H1 (cell line): ENCODE measurements around the gene AFTPH. TPM values are rescaled to one million over a fixed set of nuclear protein-coding genes. Genes with fewer than 3 reads are reported as not detected.

Source experiments
- CTCF ChIA-PET: fragments of 300-600 bp; sonication (Branson Sonifier 250); formaldehyde crosslinking; loops from one replicate; lab custom pipeline; 2021; ENCODE audit not compliant: partially characterized antibody; lab: Charles Lee
- POLR2A ChIA-PET: fragments of 300-600 bp; sonication (Branson Sonifier 250); formaldehyde crosslinking; loops from one replicate; lab custom pipeline; 2021; ENCODE audit warnings: inconsistent platforms; ENCODE audit not compliant: partially characterized antibody; lab: Charles Lee
- DNase-seq, 2 experiments: peaks; one replicate each; pipeline versions ENCODE4 v3.0.0 to v3.0.0-alpha.2; 2010 to 2022; ENCODE audit warnings: low spot score in 2 of 2, low read depth in 1 of 2, mixed read lengths in 1 of 2
- FAIRE-seq: peaks from 2 replicates; lab custom pipeline; 2011; peaks lifted over from hg19 to GRCh38; lab: Jason Lieb, UNC
- H2AFZ ChIP-seq: 2 replicates; pipeline ENCODE4 v1.8.1; 2012; ENCODE audit warnings: low read length, inconsistent platforms
- H2AK5ac ChIP-seq: 2 replicates; pipeline ENCODE4 v1.6.1; 2013; ENCODE audit warnings: low read depth, low read length
- H2BK120ac ChIP-seq: replicated peaks from 2 replicates; pipeline ENCODE3; 2013; ENCODE audit warnings: low read depth, low read length, inconsistent platforms
- H2BK12ac ChIP-seq: 2 replicates; pipeline ENCODE4 v1.6.1; 2013; ENCODE audit warnings: low read depth, low read length
- H2BK15ac ChIP-seq: 2 replicates; pipeline ENCODE4 v1.6.1; 2013; ENCODE audit warnings: low read length
- H2BK20ac ChIP-seq: 2 replicates; pipeline ENCODE4 v1.6.1; 2013; ENCODE audit warnings: low read length
- H2BK5ac ChIP-seq: 2 replicates; pipeline ENCODE4 v1.6.1; 2013; ENCODE audit warnings: low read depth, low read length
- H3K14ac ChIP-seq: 2 replicates; pipeline ENCODE4 v1.6.1; 2013; ENCODE audit warnings: inconsistent platforms; ENCODE audit not compliant: insufficient read length
- H3K18ac ChIP-seq: 2 replicates; pipeline ENCODE4 v1.6.1; 2013; ENCODE audit warnings: low read length; ENCODE audit errors: extremely low read depth
- H3K23ac ChIP-seq: 2 replicates; pipeline ENCODE4 v1.6.1; 2013; ENCODE audit warnings: inconsistent platforms; ENCODE audit not compliant: insufficient read length
- H3K23me2 ChIP-seq: 2 replicates; pipeline ENCODE4 v1.6.1; 2013; ENCODE audit warnings: low read depth, low read length
- H3K27ac ChIP-seq: 2 replicates; pipeline ENCODE4 v1.6.1; 2011; ENCODE audit warnings: low read depth, low read length, inconsistent platforms
- H3K27me3 ChIP-seq, 4 experiments: replicated peaks in 1 of 4; 1 replicate in 1 of 4; 2 replicates in 3 of 4; pipeline versions ENCODE4 v1.6.1 to v1.8.1; 2011 to 2013; ENCODE audit warnings: low read length in 3 of 4, mild to moderate bottlenecking in 3 of 4, inconsistent platforms in 2 of 4, mixed read lengths in 2 of 4, moderate library complexity in 1 of 4; ENCODE audit not compliant: control insufficient read depth in 3 of 4, insufficient read depth in 3 of 4; ENCODE audit errors: extremely low read depth in 1 of 4
- H3K36me3 ChIP-seq, 4 experiments: 2 replicates each; pipeline versions ENCODE4 v1.6.1 to v1.8.1; 2011 to 2013; ENCODE audit warnings: mild to moderate bottlenecking in 4 of 4, low read length in 3 of 4, moderate library complexity in 2 of 4, control low read depth in 1 of 4, inconsistent platforms in 1 of 4; ENCODE audit not compliant: insufficient read depth in 4 of 4, control insufficient read depth in 2 of 4
- H3K4ac ChIP-seq: replicated peaks from 2 replicates; pipeline ENCODE3; 2013; ENCODE audit warnings: low read length, low read depth, mixed read lengths, inconsistent platforms; ENCODE audit not compliant: insufficient read length
- H3K4me1 ChIP-seq, 4 experiments: replicated peaks in 1 of 4; 1 replicate in 1 of 4; 2 replicates in 3 of 4; pipeline versions ENCODE4 v1.6.1 to v1.8.1; 2011 to 2013; ENCODE audit warnings: low read length in 3 of 4, inconsistent platforms in 2 of 4, mixed read lengths in 1 of 4; ENCODE audit not compliant: insufficient read depth in 4 of 4, control insufficient read depth in 3 of 4
- H3K4me2 ChIP-seq, 2 experiments: 2 replicates each; pipeline versions ENCODE4 v1.6.1 to v1.8.1; 2011 to 2013; ENCODE audit warnings: low read depth in 2 of 2, low read length in 2 of 2, control low read depth in 1 of 2, inconsistent platforms in 1 of 2, mild to moderate bottlenecking in 1 of 2; ENCODE audit not compliant: insufficient read depth in 1 of 2
- H3K4me3 ChIP-seq, 4 experiments: fragments of 200-600, 300-600 bp in 1 of 4; sonication (generic), shearing (Covaris generic), sonication (Bioruptor Twin) in 1 of 4; 2 replicates each; pipeline versions ENCODE4 v1.5.1 to v1.8.1; 2011 to 2016; ENCODE audit warnings: low read length in 4 of 4, low read depth in 3 of 4, control low read depth in 2 of 4, inconsistent platforms in 2 of 4, mild to moderate bottlenecking in 2 of 4, mixed read lengths in 1 of 4, moderate library complexity in 1 of 4; ENCODE audit not compliant: insufficient read depth in 2 of 4; ENCODE audit errors: extremely low read depth in 1 of 4
- H3K56ac ChIP-seq: replicated peaks from 2 replicates; pipeline ENCODE3; 2013; ENCODE audit warnings: low read depth, mild to moderate bottlenecking, mixed read lengths, low read length, inconsistent platforms; ENCODE audit not compliant: insufficient read length
- H3K79me1 ChIP-seq: 2 replicates; pipeline ENCODE4 v1.6.1; 2013; ENCODE audit warnings: low read depth, low read length, control low read depth
- H3K79me2 ChIP-seq, 2 experiments: 2 replicates each; pipeline versions ENCODE4 v1.6.1 to v1.8.1; 2012 to 2013; ENCODE audit warnings: low read length in 2 of 2, mild to moderate bottlenecking in 2 of 2, inconsistent platforms in 1 of 2; ENCODE audit not compliant: insufficient read depth in 2 of 2, control insufficient read depth in 1 of 2
- H3K9ac ChIP-seq, 4 experiments: replicated peaks in 1 of 4; 1 replicate in 1 of 4; 2 replicates in 3 of 4; pipeline versions ENCODE4 v1.6.1 to v1.8.1; 2011 to 2013; ENCODE audit warnings: low read depth in 3 of 4, low read length in 3 of 4, control low read depth in 2 of 4, mild to moderate bottlenecking in 2 of 4, moderate library complexity in 2 of 4, inconsistent platforms in 1 of 4; ENCODE audit errors: extremely low read depth in 1 of 4
- H3K9me3 ChIP-seq, 2 experiments: 2 replicates each; pipeline versions ENCODE4 v1.6.1 to v1.8.1; 2012 to 2013; ENCODE audit warnings: mild to moderate bottlenecking in 2 of 2, moderate library complexity in 2 of 2, control low read depth in 1 of 2, inconsistent platforms in 1 of 2, low read depth in 1 of 2, low read length in 1 of 2, mixed read lengths in 1 of 2; ENCODE audit not compliant: insufficient read depth in 2 of 2
- H4K20me1 ChIP-seq, 2 experiments: replicated peaks in 1 of 2; 2 replicates each; pipeline versions ENCODE3 to v1.8.1; 2011 to 2013; ENCODE audit warnings: inconsistent platforms in 2 of 2, low read length in 2 of 2, mild to moderate bottlenecking in 1 of 2; ENCODE audit not compliant: insufficient read depth in 2 of 2, control insufficient read depth in 1 of 2
- H4K5ac ChIP-seq: 2 replicates; pipeline ENCODE4 v1.6.1; 2013; ENCODE audit warnings: low read length, low read depth, mixed read lengths, inconsistent platforms; ENCODE audit not compliant: insufficient read length
- H4K8ac ChIP-seq: 2 replicates; pipeline ENCODE4 v1.8.0; 2013; ENCODE audit warnings: mild to moderate bottlenecking, moderate library complexity, low read length, inconsistent platforms; ENCODE audit not compliant: insufficient read depth; ENCODE audit errors: extremely low read depth
- H4K91ac ChIP-seq: replicated peaks from 2 replicates; pipeline ENCODE3; 2013; ENCODE audit warnings: low read length, mixed read lengths, inconsistent platforms; ENCODE audit not compliant: insufficient read length
- ASH2L ChIP-seq: fragments of 200-600, 300-600 bp; sonication (generic); IDR thresholded peaks from one replicate; pipeline ENCODE4 v1.7.1; 2017; ENCODE audit warnings: low read length
- CEBPB ChIP-seq: IDR thresholded peaks from 2 replicates; pipeline ENCODE4 v1.6.1; 2012; ENCODE audit warnings: low read depth, low read length
- JUND ChIP-seq: IDR thresholded peaks from 2 replicates; pipeline ENCODE4 v1.6.1; 2011; ENCODE audit warnings: mild to moderate bottlenecking, improper control_type of control experiment, low read length
- KDM1A ChIP-seq: fragments of 200-600, 300-600 bp; sonication (generic); IDR thresholded peaks from 2 replicates; pipeline ENCODE4 v1.7.1; 2016; ENCODE audit warnings: mild to moderate bottlenecking, low read length, borderline replicate concordance
- SIRT6 ChIP-seq: IDR thresholded peaks from one replicate; pipeline ENCODE4 v1.7.1; 2012; ENCODE audit warnings: low read length, inconsistent platforms
- YY1 ChIP-seq: IDR thresholded peaks from 2 replicates; pipeline ENCODE4 v1.6.1; 2011; ENCODE audit warnings: low read depth, mild to moderate bottlenecking, low read length
- WGBS, 2 experiments: shearing (Covaris generic) in 1 of 2; methylation state at CpG; one replicate each; pipeline versions ENCODE4 v1.1.6 to v1.1.7; 2013 to 2015; ENCODE audit warnings: low lambda C conversion rate in 2 of 2, mixed read lengths in 2 of 2, inconsistent platforms in 1 of 2, low coverage in 1 of 2, missing lambda C conversion rate in 1 of 2; ENCODE audit not compliant: insufficient replicate concordance in 2 of 2, insufficient coverage in 1 of 2, insufficient read length in 1 of 2; ENCODE audit errors: extremely low coverage in 1 of 2, missing lambda C conversion rate in 1 of 2; 5-methylcytosine and 5-hydroxymethylcytosine counted together
- polyA plus RNA-seq, 7 experiments: library from polyadenylated mRNA; depleted of rRNA in 3 of 7; stranded (reverse) in 5 of 7; unstranded in 2 of 7; fragments of >200 nt in 5 of 7; fragments of 200-250 nt in 2 of 7; gene quantifications; 1 replicate in 5 of 7; 2 replicates in 1 of 7; 4 replicates in 1 of 7; pipeline versions ENCODE4 v1.2.1 to v1.2.3, GENCODE V29; 2011 to 2013; ENCODE audit warnings: missing spikeins in 2 of 7, mixed read lengths in 2 of 7
- total RNA-seq: library from RNA; stranded (reverse); fragmentation: NEBNext Ultra II Directional; extraction: Animal tissue kit (Norgen Biotek cat#: 25700); gene quantifications from 2 replicates; pipeline ENCODE4 v1.2.1, GENCODE V29; 2021

The AFTPH gene
- total and polyA plus RNA-seq, 2 of the 8 experiments (the other 6 are each of a cell fraction or from before 2014, with no cell fraction given), result 7.3 to 15.0 TPM

DNA sequence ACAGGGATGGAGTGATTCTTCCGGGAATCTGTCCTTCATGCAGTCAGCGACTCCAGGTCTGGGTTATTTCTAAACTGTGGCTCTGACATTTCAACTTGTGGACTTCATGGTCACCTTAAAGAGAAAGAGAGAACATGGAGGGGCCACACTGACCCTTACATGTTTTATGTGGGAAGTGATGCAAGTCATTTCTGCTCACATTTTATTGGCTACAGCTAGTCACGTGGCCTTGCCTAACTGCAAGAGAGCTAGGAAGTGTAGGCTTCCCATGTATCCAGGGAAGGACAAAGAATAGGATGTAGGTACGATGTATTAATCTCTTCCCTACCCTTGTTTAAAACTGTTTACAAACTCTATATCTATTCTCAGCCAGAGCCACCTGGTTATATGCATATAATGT lies 30.3 kb upstream of the AFTPH start:
- Histone ChIP-seq H4K5ac (no peak overlapping the region), H2BK120ac (no peak overlapping the region), H2BK12ac (no peak overlapping the region), H3K27ac (no peak overlapping the region), H3K23me2 (no peaks in the 10 kb centered on the region), H2AFZ (peak overlapping the region; percentile 36), H3K36me3 (no peaks in the 10 kb centered on the region), H2BK15ac (no peak overlapping the region), H2BK20ac (no peak overlapping the region), H2BK5ac (no peak overlapping the region), H3K79me2 (no peaks in the 10 kb centered on the region), H3K4ac (no peak overlapping the region), H4K8ac (no peak overlapping the region), H3K4me3 (no peak overlapping the region), H3K4me1 (peaks cover 0 to 17% (median 6%) of the 10 kb centered on the region in 4 experiments; a peak in 6 of 7 replicates), H4K91ac (no peak overlapping the region), H3K18ac (no peak overlapping the region), H3K4me2 (no peak overlapping the region), H3K79me1 (no peaks in the 10 kb centered on the region), H3K14ac (no peak overlapping the region), H3K23ac (no peak overlapping the region), H3K9ac (no peak overlapping the region), H4K20me1 (no peaks in the 10 kb centered on the region), H3K56ac (no peak overlapping the region), H3K9me3 (no peaks in the 10 kb centered on the region), H2AK5ac (no peak overlapping the region), H3K27me3 (peaks cover 0 to under 1% (median 0%) of the 10 kb centered on the region in 4 experiments; a peak in 1 of 7 replicates)
- CTCF ChIA-PET, result interaction anchor here (0.7 to 1.7 kb wide), 3 partner anchors 13 to 163 kb away, joined by 3 to 5 read pairs (median 3); no protein-coding TSS in a partner anchor
- POLR2A ChIA-PET, result interaction anchor here (0.7 kb wide), 1 partner anchor 94 kb away, joined by 3 read pairs; no protein-coding TSS in a partner anchor
- peak in 1 of 2 experiments; percentile 40 for DNase-seq
- no peak for FAIRE-seq
- 0 out of 2 replicates have a peak, but pooled peaks have one; percentile 13 for TF ChIP-seq CEBPB
- no peak for TF ChIP-seq KDM1A
- TF ChIP-seq SIRT6, result no peak
- no peak for TF ChIP-seq JUND
- TF ChIP-seq ASH2L, result no peak
- TF ChIP-seq YY1, result no peak
- 86% methylated on average over 4 of the region's 4 CpGs; no CpG with 5 or more reads in 1 of the 2 experiments for whole genome bisulfite sequencing, 2 experiments
